OCI-LY7 (cell line): ENCODE results near the gene MAGI1. TPM values are rescaled to one million over a fixed set of nuclear protein-coding genes. Genes with fewer than 3 reads are reported as not detected.

Source experiments
- BruUV-seq: library from RNA; stranded (reverse); fragments of 400-500 nt; replicated peaks from 2 replicates; lab custom pipeline; 2021; lab: Mats Ljungman, UMichigan
- CTCF ChIA-PET: fragments of 300-600 bp; sonication (Branson Sonifier 250); formaldehyde crosslinking; loops from one replicate; lab custom pipeline; 2022; ENCODE audit warnings: antibody characterized with exemption; ENCODE audit not compliant: unreplicated experiment; lab: Charles Lee
- POLR2A ChIA-PET: fragments of 300-600 bp; sonication (Branson Sonifier 250); formaldehyde crosslinking; loops from one replicate; lab custom pipeline; 2022; ENCODE audit warnings: antibody characterized with exemption; lab: Charles Lee
- DNase-seq: peaks from one replicate; pipeline ENCODE4 v3.0.0-alpha.2; 2015; ENCODE audit warnings: low spot score
- H2AFZ ChIP-seq: fragments of 200-600 bp; sonication (generic), shearing (Covaris generic); 2 replicates; pipeline ENCODE4 v1.6.1; 2014; ENCODE audit warnings: mild to moderate bottlenecking, antibody characterized with exemption, low read length, moderate library complexity
- H3K27ac ChIP-seq: fragments of 200-600 bp; sonication (generic); 2 replicates; pipeline ENCODE4 v1.5.1; 2014; ENCODE audit warnings: mixed run types, low read depth, mild to moderate bottlenecking, moderate library complexity, low read length, inconsistent platforms; ENCODE audit not compliant: poor library complexity, severe bottlenecking
- H3K36me3 ChIP-seq: fragments of 200-600 bp; sonication (generic); 2 replicates; pipeline ENCODE4 v1.6.1; 2014; ENCODE audit warnings: mild to moderate bottlenecking, antibody characterized with exemption, low read length, moderate library complexity, mixed read lengths; ENCODE audit not compliant: insufficient read depth
- H3K4me1 ChIP-seq: fragments of 200-600 bp; sonication (generic); 2 replicates; pipeline ENCODE4 v1.5.1; 2014; ENCODE audit warnings: mild to moderate bottlenecking, low read length; ENCODE audit not compliant: insufficient read depth, poor library complexity, severe bottlenecking
- H3K4me2 ChIP-seq: fragments of 200-600 bp; sonication (generic); 2 replicates; pipeline ENCODE4 v1.6.1; 2014; ENCODE audit warnings: mild to moderate bottlenecking, low read length
- H3K4me3 ChIP-seq: fragments of 200-600 bp; sonication (generic); 2 replicates; pipeline ENCODE4 v1.5.1; 2014; ENCODE audit warnings: mild to moderate bottlenecking, low read depth, low read length; ENCODE audit not compliant: poor library complexity, severe bottlenecking
- H3K79me2 ChIP-seq: fragments of 200-600 bp; sonication (generic); 2 replicates; pipeline ENCODE4 v1.6.1; 2016; ENCODE audit warnings: low read depth, mild to moderate bottlenecking, low read length, moderate library complexity, mixed read lengths; ENCODE audit not compliant: insufficient read depth
- H3K9me2 ChIP-seq: fragments of 200-600 bp; sonication (generic); 2 replicates; pipeline ENCODE4 v1.6.1; 2016; ENCODE audit warnings: mild to moderate bottlenecking, low read length, mixed read lengths; ENCODE audit not compliant: insufficient read depth
- H3K9me3 ChIP-seq: fragments of 200-600 bp; sonication (generic); 2 replicates; pipeline ENCODE4 v1.6.1; 2014; ENCODE audit warnings: mild to moderate bottlenecking, mixed run types, low read length, mixed read lengths
- H4K20me1 ChIP-seq: fragments of 200-600 bp; sonication (generic); 2 replicates; pipeline ENCODE4 v1.6.1; 2014; ENCODE audit warnings: mild to moderate bottlenecking, antibody characterized with exemption, low read length, moderate library complexity, mixed read lengths; ENCODE audit not compliant: insufficient read depth
- CTCF ChIP-seq: fragments of 200-600 bp; sonication (generic); conservative IDR thresholded peaks from 2 replicates; pipeline ENCODE4 v1.5.1; 2014; ENCODE audit warnings: mild to moderate bottlenecking, antibody characterized with exemption, low read length, moderate library complexity, mixed read lengths
- EZH2phosphoT487 ChIP-seq: fragments of 200-600 bp; sonication (generic); IDR thresholded peaks from 2 replicates; pipeline ENCODE4 v1.6.1; 2018; ENCODE audit warnings: low read depth, borderline replicate concordance, mild to moderate bottlenecking, mixed run types, antibody characterized with exemption, low read length, moderate library complexity, mixed read lengths
- intact Hi-C: fragments of 100-400 bp; cut with micrococcal nuclease; formaldehyde crosslinking; loops from one replicate; pipeline ENCODE4 v1.10.0; 2022; ENCODE audit not compliant: unreplicated experiment
- total RNA-seq, 2 experiments: library from RNA; depleted of rRNA in 1 of 2; stranded (reverse); fragments of >200 nt in 1 of 2; shearing (Covaris generic) in 1 of 2; gene quantifications; 2 replicates each; pipeline ENCODE4 v1.2.3, GENCODE V29; 2014 to 2022

Gene MAGI1
- total RNA-seq, 2 experiments from 2014 or later = 0.63 to 2.5 TPM

GRCh38 chr3:65664446-65664845 is 374.3 kb downstream of the MAGI1 start:
- Histone ChIP-seq H3K9me2 (no peaks in the 10 kb centered on the region), H3K79me2 (no peaks in the 10 kb centered on the region), H3K4me3 (no peak overlapping the region), H3K36me3 (no peaks in the 10 kb centered on the region), H3K9me3 (no peaks in the 10 kb centered on the region), H2AFZ (no peak overlapping the region), H3K27ac (no peak overlapping the region), H3K4me2 (no peak overlapping the region), H4K20me1 (no peaks in the 10 kb centered on the region), H3K4me1 (no peaks in the 10 kb centered on the region)
- TF ChIP-seq EZH2phosphoT487 (no peak), CTCF (no peak)
- intact Hi-C loops = no loop called here
- BruUV-seq = no TSS peak
- DNase-seq = no peak
- ChIA-PET POLR2A (interaction anchor here (0.7 kb wide), 1 partner anchor 24 kb away, joined by 4 read pairs; no protein-coding TSS in a partner anchor), CTCF (interaction anchor here (1.0 kb wide), 1 partner anchor 9 kb away, joined by 3 read pairs; no protein-coding TSS in a partner anchor)

- intact Hi-C loops = no loop called here
- no peak for DNase-seq
- Histone ChIP-seq H3K4me1 (no peaks in the 10 kb centered on the region), H3K4me3 (no peak overlapping the region), H3K9me2 (no peaks in the 10 kb centered on the region), H2AFZ (no peak overlapping the region), H3K79me2 (no peaks in the 10 kb centered on the region), H4K20me1 (no peaks in the 10 kb centered on the region), H3K36me3 (no peaks in the 10 kb centered on the region), H3K4me2 (no peak overlapping the region), H3K9me3 (no peaks in the 10 kb centered on the region), H3K27ac (no peak overlapping the region)
- ChIA-PET CTCF (no interaction called here), POLR2A (no interaction called here)
- no TSS peak for BruUV-seq
- TF ChIP-seq CTCF (no peak), EZH2phosphoT487 (no peak)
These were observed 376.6 kb downstream of the MAGI1 start for GRCh38 chr3:65662095-65662494.

GRCh38 chr3:65660000-65660598 is 378.6 kb downstream of the MAGI1 start:
- Histone ChIP-seq H2AFZ (no peak overlapping the region), H3K79me2 (no peaks in the 10 kb centered on the region), H3K4me2 (no peak overlapping the region), H3K4me3 (no peak overlapping the region), H3K9me2 (no peaks in the 10 kb centered on the region), H4K20me1 (no peaks in the 10 kb centered on the region), H3K36me3 (no peaks in the 10 kb centered on the region), H3K9me3 (no peaks in the 10 kb centered on the region), H3K27ac (no peak overlapping the region), H3K4me1 (no peaks in the 10 kb centered on the region)
- POLR2A ChIA-PET = no interaction called here
- TF ChIP-seq EZH2phosphoT487 (no peak), CTCF (no peak)
- no TSS peak for BruUV-seq
- DNase-seq = no peak
- intact Hi-C loops = no loop called here
- CTCF ChIA-PET = no interaction called here
